GM10266 (cell line): ENCODE data around the gene CREB3L2.

Source experiments
- DNase-seq: peaks from one replicate; pipeline ENCODE4 v3.0.0; 2012; ENCODE audit errors: extremely low spot score
- TF ChIP-seq, protein P1 (sequence below): IDR thresholded peaks from 2 replicates; pipeline ENCODE4 v1.5.1; 2012; ENCODE audit warnings: mild to moderate bottlenecking, low read depth; ENCODE audit not compliant: control insufficient read depth, insufficient read depth; ENCODE audit errors: missing control alignments

The CREB3L2 gene

DNA sequence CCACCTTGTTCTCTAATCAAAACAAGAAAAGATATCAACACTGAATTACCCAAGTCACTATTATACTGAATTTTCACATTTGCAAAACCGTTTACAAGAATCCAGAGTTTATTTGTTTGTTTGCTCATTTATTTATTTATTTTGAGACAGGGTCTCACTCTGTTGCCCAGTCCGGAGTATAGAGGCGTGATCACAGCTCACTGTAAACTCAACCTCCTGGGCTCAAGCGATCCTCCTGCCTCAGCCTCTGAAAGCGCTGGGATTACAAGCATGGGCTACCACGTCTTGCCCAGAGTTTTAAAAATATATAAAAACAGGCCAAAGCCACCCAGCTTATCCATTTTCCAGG lies 8.5 kb downstream of the CREB3L2 start:
- no peak for DNase-seq
- TF ChIP-seq, protein P1, sequence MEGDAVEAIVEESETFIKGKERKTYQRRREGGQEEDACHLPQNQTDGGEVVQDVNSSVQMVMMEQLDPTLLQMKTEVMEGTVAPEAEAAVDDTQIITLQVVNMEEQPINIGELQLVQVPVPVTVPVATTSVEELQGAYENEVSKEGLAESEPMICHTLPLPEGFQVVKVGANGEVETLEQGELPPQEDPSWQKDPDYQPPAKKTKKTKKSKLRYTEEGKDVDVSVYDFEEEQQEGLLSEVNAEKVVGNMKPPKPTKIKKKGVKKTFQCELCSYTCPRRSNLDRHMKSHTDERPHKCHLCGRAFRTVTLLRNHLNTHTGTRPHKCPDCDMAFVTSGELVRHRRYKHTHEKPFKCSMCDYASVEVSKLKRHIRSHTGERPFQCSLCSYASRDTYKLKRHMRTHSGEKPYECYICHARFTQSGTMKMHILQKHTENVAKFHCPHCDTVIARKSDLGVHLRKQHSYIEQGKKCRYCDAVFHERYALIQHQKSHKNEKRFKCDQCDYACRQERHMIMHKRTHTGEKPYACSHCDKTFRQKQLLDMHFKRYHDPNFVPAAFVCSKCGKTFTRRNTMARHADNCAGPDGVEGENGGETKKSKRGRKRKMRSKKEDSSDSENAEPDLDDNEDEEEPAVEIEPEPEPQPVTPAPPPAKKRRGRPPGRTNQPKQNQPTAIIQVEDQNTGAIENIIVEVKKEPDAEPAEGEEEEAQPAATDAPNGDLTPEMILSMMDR: no peak

DNA sequence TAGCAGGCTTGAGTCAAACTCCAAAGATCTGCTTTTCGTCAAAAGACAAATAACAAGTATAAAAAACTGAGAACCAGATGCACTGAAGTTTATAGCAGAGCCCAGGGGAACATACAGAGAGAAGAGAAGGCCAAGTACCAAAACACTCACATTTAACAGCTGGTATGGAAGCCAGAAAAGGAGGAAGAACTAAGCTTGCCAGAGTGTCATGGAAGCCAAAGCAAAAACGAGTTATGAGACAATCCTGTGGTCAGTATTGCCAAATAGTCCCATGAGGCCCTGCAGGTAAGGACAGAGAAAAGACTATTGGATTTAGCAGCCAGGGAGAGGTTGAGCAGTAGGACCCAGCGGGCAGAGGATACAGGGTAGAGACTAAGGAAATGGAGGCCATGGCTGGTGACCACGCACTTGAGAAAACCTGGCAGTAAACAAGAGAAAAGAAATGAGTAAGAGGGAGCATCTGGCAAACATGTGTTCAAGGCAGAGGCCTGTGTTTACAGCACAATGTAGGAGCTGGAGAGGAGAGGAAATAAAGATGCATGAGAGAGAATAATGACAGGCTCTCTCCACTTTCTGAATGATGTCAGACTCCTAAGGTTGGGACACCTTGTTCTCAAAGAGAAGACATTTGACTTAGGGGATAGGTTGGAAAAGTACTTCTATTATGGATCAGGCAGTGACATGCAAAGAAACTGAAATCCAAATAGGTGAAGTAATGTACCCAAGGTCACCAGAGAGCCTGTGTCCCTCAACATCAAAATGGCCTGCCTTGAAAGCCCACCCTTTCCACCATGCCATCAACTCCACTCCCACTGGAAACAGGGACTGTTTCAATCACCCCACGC lies 9.1 kb downstream of the CREB3L2 start:
- no peak for DNase-seq
- TF ChIP-seq, protein P1: no peak

DNA sequence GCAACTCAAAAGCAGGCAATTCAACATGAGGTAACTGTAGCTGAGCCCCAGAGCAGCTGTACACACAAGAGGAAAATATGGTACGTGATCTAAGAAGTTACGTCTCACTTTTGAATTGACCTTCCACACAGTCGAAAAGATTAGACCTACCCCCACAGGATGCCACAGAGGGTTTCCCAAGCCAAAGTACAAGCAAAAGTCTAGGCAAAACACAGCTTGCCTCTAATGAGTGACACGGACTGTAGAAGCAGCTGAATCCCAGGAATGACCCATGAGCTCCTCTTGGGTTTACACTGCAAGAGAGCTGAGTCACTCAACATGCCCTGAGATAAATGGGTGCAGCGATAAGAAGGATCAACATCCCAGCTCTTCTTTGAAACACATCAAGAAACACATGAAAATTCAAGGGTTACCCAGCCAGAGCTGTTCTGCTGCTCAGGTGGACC lies 9.8 kb downstream of the CREB3L2 start:
- DNase-seq: no peak
- TF ChIP-seq, protein P1: no peak

DNA sequence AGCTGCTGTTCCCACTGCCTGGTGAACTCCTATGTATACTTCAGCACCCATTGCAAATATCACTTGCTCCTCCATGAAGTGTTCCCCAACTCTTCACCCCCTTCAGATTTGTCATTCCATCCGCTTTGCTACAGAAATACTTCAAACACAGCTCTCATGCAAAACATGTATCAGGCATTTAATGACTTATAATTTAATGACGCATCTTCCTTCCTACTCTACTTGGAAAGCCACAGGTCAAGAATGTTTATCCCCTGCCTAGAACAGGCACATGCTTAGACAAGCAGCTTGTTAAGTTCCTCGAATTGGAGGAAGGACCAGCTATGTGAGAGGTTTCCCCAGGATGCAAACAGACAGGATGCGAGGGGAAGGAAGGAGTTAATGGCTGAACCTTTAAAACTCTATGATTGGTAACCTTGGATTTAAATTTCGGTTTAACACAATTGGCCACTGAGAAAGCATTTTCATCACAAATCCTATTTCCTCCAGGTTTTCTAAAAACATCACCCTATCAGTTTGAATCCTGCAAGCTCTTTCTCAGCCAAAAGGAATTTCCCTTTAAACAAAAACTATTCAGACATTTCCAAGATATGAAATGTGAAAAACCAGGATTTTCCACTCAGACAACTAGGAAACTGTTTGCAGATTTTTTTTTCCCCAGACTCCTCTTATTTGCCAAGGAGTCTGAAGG lies 11.5 kb downstream of the CREB3L2 start:
- TF ChIP-seq, protein P1: no peak
- DNase-seq: no peak

DNA sequence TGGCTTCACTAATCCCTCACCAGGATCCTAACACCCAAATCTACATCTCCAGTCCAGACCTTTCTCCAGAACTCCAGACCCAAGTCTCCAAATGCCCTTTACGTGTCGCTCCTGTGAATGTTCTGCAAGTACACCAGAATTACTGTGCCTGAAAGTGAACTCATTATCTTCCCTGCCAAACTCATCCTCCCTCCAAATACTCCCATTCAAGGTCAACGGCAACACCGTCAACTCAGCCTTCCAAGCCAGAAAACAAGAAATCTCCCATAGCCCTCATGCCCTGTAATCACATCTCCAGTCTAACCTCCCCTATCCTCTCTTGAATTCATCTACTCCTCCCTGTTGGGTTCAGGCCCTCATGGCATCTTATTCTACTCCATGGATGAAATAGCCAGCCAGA lies 12.3 kb downstream of the CREB3L2 start:
- no peak for DNase-seq
- TF ChIP-seq, protein P1: no peak

DNA sequence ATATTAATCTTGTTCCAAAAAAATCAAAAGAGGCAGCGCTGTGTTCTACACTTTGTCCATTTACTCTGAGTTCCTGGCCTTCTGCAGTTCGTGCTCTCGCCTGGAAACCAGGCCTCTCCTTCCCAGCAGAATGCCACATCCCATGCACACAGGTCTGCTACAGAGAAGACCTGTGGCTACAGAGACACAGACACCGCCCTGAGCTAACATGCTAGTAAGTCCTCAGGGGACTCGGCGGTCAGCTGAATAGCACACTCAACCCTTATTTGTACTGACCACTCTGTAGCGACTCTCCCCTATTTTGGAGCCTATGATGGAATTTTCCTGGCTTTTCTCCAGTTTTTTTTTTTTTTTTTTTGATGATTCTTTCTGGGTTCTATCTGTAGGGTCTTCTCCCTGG lies 12.8 kb downstream of the CREB3L2 start:
- DNase-seq: no peak
- TF ChIP-seq, protein P1: no peak

DNA sequence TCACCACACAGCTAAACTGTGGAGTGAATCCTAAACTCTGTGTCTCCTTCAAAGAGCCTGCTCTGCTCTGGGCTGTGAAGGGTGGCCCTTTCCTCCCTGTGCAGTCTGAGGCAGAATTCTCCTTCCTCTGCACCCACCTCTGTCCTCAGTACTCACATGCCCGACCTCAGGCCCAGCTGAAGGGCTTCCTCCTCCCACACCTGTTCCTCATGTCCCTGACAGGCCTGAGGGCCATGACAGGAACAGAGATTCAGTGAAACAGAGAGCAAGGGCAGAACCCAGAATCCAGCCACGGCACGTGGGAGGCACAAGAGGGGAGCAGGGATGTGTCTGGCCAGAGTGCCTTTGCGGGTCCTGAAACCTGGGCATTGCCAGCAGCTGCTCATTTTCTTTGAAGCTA lies 13.9 kb downstream of the CREB3L2 start:
- TF ChIP-seq, protein P1: no peak
- no peak for DNase-seq
